Stimulated activated naive CD8-positive, alpha-beta T cell treated with anti-CD3 and anti-CD28 coated beads, Interleukin-15, Interleukin-2, amounts not matched to agents 100 U/mL and 50 U/mL, for 24 hours (primary cell): Measurements from ENCODE around the gene HMG20B.

ENCODE experiments used
- ATAC-seq: fragments of 150-1000 bp; cut with Tn5 transposase; one replicate; pipeline ENCODE4 v1.10.0; 2021
- DNase-seq: peaks from one replicate; pipeline ENCODE4 v3.0.0; 2021

HMG20B gene

GRCh38 chr19:3537438-3538240 is 35.1 kb upstream of the HMG20B start:
- DNase-seq = no peak
- ATAC-seq = peak; percentile 12

DNA sequence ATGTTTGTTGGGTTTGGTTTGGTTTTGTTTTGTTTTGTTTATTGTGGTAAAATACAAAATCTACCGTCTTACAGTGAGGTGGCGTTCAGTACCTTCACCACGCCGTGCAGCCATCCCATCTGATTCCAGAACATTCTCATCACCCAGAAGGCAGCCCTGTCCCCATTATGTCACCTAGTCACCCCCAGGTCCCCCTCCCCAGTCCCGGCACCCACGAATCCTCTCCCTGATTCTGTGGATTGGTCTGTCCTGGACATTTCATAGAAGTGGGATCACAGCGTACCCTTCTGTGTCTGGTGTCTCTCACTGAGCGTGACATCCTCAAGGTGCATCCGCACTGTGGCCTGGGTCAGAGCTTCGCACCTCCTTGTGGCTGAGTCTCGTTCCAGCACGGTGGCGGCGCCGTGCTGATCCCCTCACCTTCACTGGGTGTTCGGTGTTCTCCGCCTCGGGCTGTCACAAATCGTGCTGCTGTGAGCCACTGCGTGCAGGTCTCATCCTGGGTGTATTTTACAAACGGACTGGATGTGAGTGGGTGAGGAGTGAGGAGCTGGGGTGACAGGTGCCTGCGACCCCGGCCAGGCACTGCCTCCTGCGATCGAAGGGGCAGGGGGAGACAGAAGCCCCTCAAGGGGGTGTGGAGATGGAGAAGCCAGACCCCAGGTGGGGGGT is 34.4 kb upstream of the HMG20B start:
- DNase-seq (no peak), ATAC-seq (peak; percentile 8)

- ATAC-seq (no peak), DNase-seq (no peak)
Measured at GRCh38 chr19:3538965-3539755, 33.6 kb upstream of the HMG20B start, which contains the start of gene TEKTIP1. Gene TEKTIP1, plus strand, starts transcription at chr19:3539174. Its CDS starts 4 bp downstream, at chr19:3539178.

DNA sequence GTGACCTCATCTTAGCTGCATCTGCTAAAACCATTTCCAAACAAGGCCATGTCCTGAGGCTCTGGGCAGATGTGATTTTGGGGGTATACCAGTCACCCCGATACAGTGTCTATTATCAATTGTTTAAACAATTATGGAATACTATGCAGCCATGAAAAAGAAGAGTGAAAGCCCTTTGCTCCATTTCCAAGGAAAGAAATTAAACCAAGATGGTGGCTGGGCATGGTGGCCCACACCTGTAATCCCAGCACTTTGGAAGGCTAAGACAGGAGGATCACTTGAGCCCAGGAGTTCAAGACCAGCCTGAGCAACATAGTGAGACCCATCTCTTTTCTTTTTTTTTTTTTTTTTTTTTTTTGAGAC is 33.0 kb upstream of the HMG20B start:
- ATAC-seq = no peak

DNA sequence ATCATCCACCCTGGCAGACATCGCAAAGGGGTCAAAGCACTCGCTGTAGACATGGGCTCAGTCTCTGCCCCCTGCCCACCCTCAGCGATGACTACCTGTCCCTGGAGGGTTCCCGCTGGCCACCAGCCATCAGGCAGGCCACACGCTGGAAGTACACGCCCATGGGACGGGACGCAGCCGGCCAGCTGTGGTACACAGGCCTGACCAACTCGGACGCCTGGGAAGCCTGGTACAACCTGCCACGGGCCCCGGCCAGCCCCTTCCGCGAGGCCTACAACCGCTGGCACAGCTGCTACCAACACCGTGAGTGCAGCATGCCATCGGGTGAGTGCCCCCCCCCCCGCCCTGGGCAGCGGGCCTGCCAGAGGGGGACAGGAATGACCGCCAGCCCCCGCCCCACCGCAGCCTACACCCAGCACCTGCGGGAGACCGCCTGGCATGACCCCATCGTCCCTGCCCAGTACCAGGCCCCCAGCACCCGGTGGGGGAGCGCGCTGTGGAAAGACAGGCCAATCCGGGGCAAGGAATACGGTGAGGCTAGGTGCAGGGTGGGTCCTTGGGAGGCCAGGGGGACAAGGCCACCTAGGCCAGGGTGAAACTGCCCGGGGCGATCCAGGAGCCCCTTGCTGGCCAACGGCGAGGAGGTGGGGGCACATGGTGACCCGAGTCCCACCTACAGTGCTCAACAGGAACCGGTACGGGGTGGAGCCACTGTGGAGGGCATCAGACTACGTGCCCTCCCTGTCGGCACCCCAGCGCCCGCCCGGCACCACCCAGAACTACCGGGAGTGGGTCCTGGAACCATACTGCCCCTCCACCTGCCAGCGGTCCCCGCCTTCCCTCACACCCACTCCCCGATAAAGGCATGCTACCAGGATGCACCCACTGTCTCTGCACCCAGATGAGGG is 29.3 kb upstream of the HMG20B start:
- DNase-seq (no peak), ATAC-seq (no peak)

More for the DNA sequence above, 33.0 kb upstream of the HMG20B start:
- DNase-seq = no peak

GRCh38 chr19:3544058-3544376 is 28.7 kb upstream of the HMG20B start:
- ATAC-seq (no peak), DNase-seq (no peak)

GRCh38 chr19:3544742-3545668 is 27.7 kb upstream of the HMG20B start:
- ATAC-seq (peak; percentile 50), DNase-seq (peak; percentile 90)

DNA sequence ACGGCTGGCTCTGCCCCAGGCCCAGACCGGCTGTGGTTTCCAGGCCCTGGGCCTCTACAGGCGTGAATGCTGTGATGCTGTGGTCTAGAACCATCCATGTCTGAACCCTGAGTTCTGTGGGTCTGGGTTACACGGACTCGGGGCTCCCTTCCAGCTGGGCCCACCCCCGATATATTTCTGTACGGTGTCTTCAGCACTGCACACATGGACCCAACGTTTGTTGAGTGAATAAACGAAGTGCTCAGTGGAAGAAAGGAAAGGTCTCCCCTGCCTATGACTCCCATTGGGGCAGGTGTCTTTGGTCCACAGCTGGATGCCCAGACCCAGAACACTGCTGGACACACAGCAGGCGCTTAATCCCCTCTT is 27.1 kb upstream of the HMG20B start:
- peak; percentile 6 for ATAC-seq
- DNase-seq = no peak

GRCh38 chr19:3546119-3546518 is 26.6 kb upstream of the HMG20B start:
- DNase-seq = no peak

DNA sequence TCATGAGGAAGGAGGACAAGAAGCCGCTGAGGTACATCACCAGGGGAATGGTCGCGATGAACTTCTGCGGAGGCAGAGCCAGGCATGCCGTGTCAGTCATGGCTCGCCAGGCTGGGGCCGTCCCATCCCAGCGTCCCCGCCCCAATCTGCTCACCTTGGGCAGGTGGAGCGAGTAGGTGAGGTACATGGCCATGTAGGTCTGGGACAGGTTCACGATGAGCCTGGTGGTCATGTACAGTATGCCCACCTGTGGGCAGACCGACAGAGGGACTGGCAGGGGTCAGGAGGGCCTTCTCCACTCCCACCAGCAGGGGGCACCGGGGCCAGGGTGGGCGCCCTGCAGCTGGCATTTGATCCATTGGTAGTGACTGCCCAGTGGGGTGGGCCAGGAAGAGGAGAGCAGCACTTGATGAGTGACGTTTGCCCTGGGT is 25.4 kb upstream of the HMG20B start:
- no peak for ATAC-seq
- peak; percentile 68 for DNase-seq

More at GRCh38 chr19:3546119-3546518, 26.6 kb upstream of the HMG20B start:
- ATAC-seq = no peak

- ATAC-seq = no peak
Measured at GRCh38 chr19:3547767-3548282, 24.9 kb upstream of the HMG20B start.

GRCh38 chr19:3548606-3549005 is 24.1 kb upstream of the HMG20B start:
- ATAC-seq (no peak), DNase-seq (no peak)

More at GRCh38 chr19:3547767-3548282, 24.9 kb upstream of the HMG20B start:
- no peak for DNase-seq

DNA sequence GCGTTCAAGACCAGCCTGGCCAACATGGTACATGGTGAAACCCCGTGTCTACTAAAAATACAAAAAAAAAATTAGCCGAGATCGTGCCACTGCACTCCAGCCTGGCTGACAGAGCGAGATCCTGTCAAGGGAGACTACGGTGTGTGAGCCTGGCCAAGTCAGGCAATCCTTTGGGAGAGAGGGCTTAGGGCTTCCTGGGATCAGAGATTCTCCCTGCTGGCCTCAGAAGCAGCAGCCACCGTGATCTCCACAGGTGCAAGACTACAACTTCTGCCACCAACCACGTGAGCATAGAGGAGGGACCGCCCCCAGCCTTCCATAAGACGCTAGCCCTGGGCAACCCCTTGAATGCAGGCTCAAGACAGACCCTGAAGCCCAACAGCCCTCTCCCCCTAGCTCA is 22.9 kb upstream of the HMG20B start:
- ATAC-seq = no peak
- no peak for DNase-seq

- no peak for ATAC-seq
Measured at GRCh38 chr19:3550947-3551791, 21.6 kb upstream of the HMG20B start.

DNA sequence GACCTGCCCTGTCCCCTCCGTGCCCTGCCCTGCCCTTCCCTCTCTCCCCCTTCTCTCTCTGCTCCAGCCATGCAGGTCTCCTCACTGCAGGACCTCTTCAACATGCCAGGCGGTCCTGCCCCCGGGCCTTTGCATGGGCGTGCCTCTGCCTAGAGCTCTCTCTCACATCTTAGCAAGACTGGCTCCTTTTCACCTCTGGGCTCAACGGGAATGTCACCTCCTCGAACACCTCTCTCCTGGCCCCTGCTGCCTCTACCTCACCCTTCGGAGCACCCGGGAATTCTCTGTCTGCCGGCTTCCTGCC is 21.0 kb upstream of the HMG20B start:
- DNase-seq (no peak), ATAC-seq (no peak)

More at GRCh38 chr19:3550947-3551791, 21.6 kb upstream of the HMG20B start:
- DNase-seq = no peak

DNA sequence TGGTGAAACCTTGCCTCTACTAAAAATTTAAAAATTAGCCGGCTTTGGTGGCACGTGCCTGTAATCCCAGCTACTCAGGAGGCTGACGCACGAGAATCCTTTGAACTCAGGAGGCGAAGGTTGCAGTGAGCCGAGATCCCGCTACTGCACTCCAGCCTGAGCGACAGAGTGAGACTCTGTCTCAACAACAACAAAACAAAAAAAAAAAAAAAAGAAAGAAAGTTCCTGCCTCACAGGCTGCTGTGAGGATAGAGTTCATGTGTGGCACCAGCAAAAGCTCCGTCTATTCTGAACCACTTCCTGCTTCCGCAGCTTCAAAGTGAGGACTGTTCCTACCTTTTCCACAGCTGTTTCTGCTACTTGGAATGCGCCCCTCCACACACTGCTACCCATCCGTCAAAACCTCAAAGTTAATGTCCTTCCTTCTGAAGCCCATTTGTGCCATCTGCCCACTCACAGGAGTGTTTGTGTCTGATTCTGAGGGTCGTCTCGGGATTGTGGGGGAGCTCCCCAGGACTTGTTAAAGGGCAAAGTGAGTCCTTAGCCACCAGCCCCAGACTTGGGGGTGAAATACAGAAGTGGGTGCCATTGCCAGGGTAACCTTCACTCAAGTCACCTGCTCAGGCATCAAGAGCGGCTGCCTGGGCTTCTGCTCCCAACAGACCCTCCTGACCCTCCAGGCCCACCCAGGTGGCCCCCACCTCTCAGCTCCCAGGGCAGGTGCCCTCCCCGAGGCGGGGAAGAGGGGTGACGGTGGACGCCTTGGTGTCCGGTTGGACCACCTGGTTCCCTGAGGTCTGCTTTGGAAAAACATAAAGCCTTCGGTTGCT is 18.3 kb upstream of the HMG20B start:
- ATAC-seq = no peak

GRCh38 chr19:3555653-3556422 is 16.9 kb upstream of the HMG20B start:
- ATAC-seq (no peak), DNase-seq (no peak)

More for the DNA sequence above, 18.3 kb upstream of the HMG20B start:
- peak; percentile 29 for DNase-seq

GRCh38 chr19:3556423-3556977 is 16.2 kb upstream of the HMG20B start:
- peak; percentile 27 for DNase-seq

More at GRCh38 chr19:3556423-3556977, 16.2 kb upstream of the HMG20B start:
- no peak for ATAC-seq
